OCI-LY7 (cell line): ENCODE measurements around the gene G6PC1. TPM values are rescaled to one million over a fixed set of nuclear protein-coding genes. Genes with fewer than 3 reads are reported as not detected.

Source experiments
- BruUV-seq: library from RNA; stranded (reverse); fragments of 400-500 nt; replicated peaks from 2 replicates; lab custom pipeline; 2021; lab: Mats Ljungman, UMichigan
- CTCF ChIA-PET: fragments of 300-600 bp; sonication (Branson Sonifier 250); formaldehyde crosslinking; loops from one replicate; lab custom pipeline; 2022; ENCODE audit warnings: antibody characterized with exemption; ENCODE audit not compliant: unreplicated experiment; lab: Charles Lee
- POLR2A ChIA-PET: fragments of 300-600 bp; sonication (Branson Sonifier 250); formaldehyde crosslinking; loops from one replicate; lab custom pipeline; 2022; ENCODE audit warnings: antibody characterized with exemption; lab: Charles Lee
- DNase-seq: peaks from one replicate; pipeline ENCODE4 v3.0.0-alpha.2; 2015; ENCODE audit warnings: low spot score
- H2AFZ ChIP-seq: fragments of 200-600 bp; sonication (generic), shearing (Covaris generic); 2 replicates; pipeline ENCODE4 v1.6.1; 2014; ENCODE audit warnings: mild to moderate bottlenecking, antibody characterized with exemption, low read length, moderate library complexity
- H3K27ac ChIP-seq: fragments of 200-600 bp; sonication (generic); 2 replicates; pipeline ENCODE4 v1.5.1; 2014; ENCODE audit warnings: mixed run types, low read depth, mild to moderate bottlenecking, moderate library complexity, low read length, inconsistent platforms; ENCODE audit not compliant: poor library complexity, severe bottlenecking
- H3K36me3 ChIP-seq: fragments of 200-600 bp; sonication (generic); 2 replicates; pipeline ENCODE4 v1.6.1; 2014; ENCODE audit warnings: mild to moderate bottlenecking, antibody characterized with exemption, low read length, moderate library complexity, mixed read lengths; ENCODE audit not compliant: insufficient read depth
- H3K4me1 ChIP-seq: fragments of 200-600 bp; sonication (generic); 2 replicates; pipeline ENCODE4 v1.5.1; 2014; ENCODE audit warnings: mild to moderate bottlenecking, low read length; ENCODE audit not compliant: insufficient read depth, poor library complexity, severe bottlenecking
- H3K4me2 ChIP-seq: fragments of 200-600 bp; sonication (generic); 2 replicates; pipeline ENCODE4 v1.6.1; 2014; ENCODE audit warnings: mild to moderate bottlenecking, low read length
- H3K4me3 ChIP-seq: fragments of 200-600 bp; sonication (generic); 2 replicates; pipeline ENCODE4 v1.5.1; 2014; ENCODE audit warnings: mild to moderate bottlenecking, low read depth, low read length; ENCODE audit not compliant: poor library complexity, severe bottlenecking
- H3K79me2 ChIP-seq: fragments of 200-600 bp; sonication (generic); 2 replicates; pipeline ENCODE4 v1.6.1; 2016; ENCODE audit warnings: low read depth, mild to moderate bottlenecking, low read length, moderate library complexity, mixed read lengths; ENCODE audit not compliant: insufficient read depth
- H3K9me2 ChIP-seq: fragments of 200-600 bp; sonication (generic); 2 replicates; pipeline ENCODE4 v1.6.1; 2016; ENCODE audit warnings: mild to moderate bottlenecking, low read length, mixed read lengths; ENCODE audit not compliant: insufficient read depth
- H3K9me3 ChIP-seq: fragments of 200-600 bp; sonication (generic); 2 replicates; pipeline ENCODE4 v1.6.1; 2014; ENCODE audit warnings: mild to moderate bottlenecking, mixed run types, low read length, mixed read lengths
- H4K20me1 ChIP-seq: fragments of 200-600 bp; sonication (generic); 2 replicates; pipeline ENCODE4 v1.6.1; 2014; ENCODE audit warnings: mild to moderate bottlenecking, antibody characterized with exemption, low read length, moderate library complexity, mixed read lengths; ENCODE audit not compliant: insufficient read depth
- EZH2phosphoT487 ChIP-seq: fragments of 200-600 bp; sonication (generic); IDR thresholded peaks from 2 replicates; pipeline ENCODE4 v1.6.1; 2018; ENCODE audit warnings: low read depth, borderline replicate concordance, mild to moderate bottlenecking, mixed run types, antibody characterized with exemption, low read length, moderate library complexity, mixed read lengths
- intact Hi-C: fragments of 100-400 bp; cut with micrococcal nuclease; formaldehyde crosslinking; loops from one replicate; pipeline ENCODE4 v1.10.0; 2022; ENCODE audit not compliant: unreplicated experiment
- small RNA-seq: library from RNA; depleted of rRNA; stranded (forward); fragments of <200 nt; gene quantifications from one replicate; pipeline ENCODE3, GENCODE V24; 2014
- total RNA-seq, 2 experiments: library from RNA; depleted of rRNA in 1 of 2; stranded (reverse); fragments of >200 nt in 1 of 2; shearing (Covaris generic) in 1 of 2; gene quantifications; 2 replicates each; pipeline ENCODE4 v1.2.3, GENCODE V29; 2014 to 2022
- TF ChIP-seq, protein P1 (sequence below): fragments of 200-600 bp; sonication (generic); conservative IDR thresholded peaks from 2 replicates; pipeline ENCODE4 v1.5.1; 2014; ENCODE audit warnings: mild to moderate bottlenecking, antibody characterized with exemption, low read length, moderate library complexity, mixed read lengths

G6PC1 gene
- total RNA-seq, 2 experiments from 2014 or later: 1.1 to 1.9 TPM

GRCh38 chr17:42950044-42950783 lies 49.6 kb downstream of the G6PC1 start:
- no peaks in the 10 kb centered on the region for H3K9me2 ChIP-seq
- H4K20me1 ChIP-seq: no peaks in the 10 kb centered on the region
- intact Hi-C loops: no loop called here
- no peaks in the 10 kb centered on the region for H3K9me3 ChIP-seq
- no peak for DNase-seq
- H3K4me3 ChIP-seq: no peak overlapping the region
- ChIA-PET CTCF (no interaction called here), POLR2A (no interaction called here)
- H3K4me1 ChIP-seq: no peaks in the 10 kb centered on the region
- no peak overlapping the region for H3K4me2 ChIP-seq
- no peak overlapping the region for H2AFZ ChIP-seq
- no peak overlapping the region for H3K27ac ChIP-seq
- BruUV-seq: no TSS peak
- no peaks in the 10 kb centered on the region for H3K79me2 ChIP-seq
- TF ChIP-seq, protein P1, sequence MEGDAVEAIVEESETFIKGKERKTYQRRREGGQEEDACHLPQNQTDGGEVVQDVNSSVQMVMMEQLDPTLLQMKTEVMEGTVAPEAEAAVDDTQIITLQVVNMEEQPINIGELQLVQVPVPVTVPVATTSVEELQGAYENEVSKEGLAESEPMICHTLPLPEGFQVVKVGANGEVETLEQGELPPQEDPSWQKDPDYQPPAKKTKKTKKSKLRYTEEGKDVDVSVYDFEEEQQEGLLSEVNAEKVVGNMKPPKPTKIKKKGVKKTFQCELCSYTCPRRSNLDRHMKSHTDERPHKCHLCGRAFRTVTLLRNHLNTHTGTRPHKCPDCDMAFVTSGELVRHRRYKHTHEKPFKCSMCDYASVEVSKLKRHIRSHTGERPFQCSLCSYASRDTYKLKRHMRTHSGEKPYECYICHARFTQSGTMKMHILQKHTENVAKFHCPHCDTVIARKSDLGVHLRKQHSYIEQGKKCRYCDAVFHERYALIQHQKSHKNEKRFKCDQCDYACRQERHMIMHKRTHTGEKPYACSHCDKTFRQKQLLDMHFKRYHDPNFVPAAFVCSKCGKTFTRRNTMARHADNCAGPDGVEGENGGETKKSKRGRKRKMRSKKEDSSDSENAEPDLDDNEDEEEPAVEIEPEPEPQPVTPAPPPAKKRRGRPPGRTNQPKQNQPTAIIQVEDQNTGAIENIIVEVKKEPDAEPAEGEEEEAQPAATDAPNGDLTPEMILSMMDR: no peak
- TF ChIP-seq EZH2phosphoT487: no peak
- H3K36me3 ChIP-seq: peaks cover 53% of the 10 kb centered on the region

Small RNA genes lying within 50 kb of the gene (small RNA-seq; reads per million reads assigned to genes)
- gene RF00561 (not detected), gene RNU6-287P (not detected)

Other genes starting within 250 kb of the G6PC1 start
- gene TUBG2, start 241.5 kb upstream of the G6PC1 start, total RNA-seq (2014; rRNA removed; shearing (Covaris generic)): 5.5 and 10.4 TPM in 2 replicates
- gene TUBG2, start 241.5 kb upstream of the G6PC1 start, total RNA-seq (2022): 22.5 and 23.4 TPM in 2 replicates
- gene PLEKHH3, start 223.8 kb upstream of the G6PC1 start, total RNA-seq (2014; rRNA removed; shearing (Covaris generic)): 17.0 and 24.4 TPM in 2 replicates
- 42.9 and 47.5 TPM in 2 replicates for gene PLEKHH3, start 223.8 kb upstream of the G6PC1 start, total RNA-seq (2022)
- gene CCR10, start 219.0 kb upstream of the G6PC1 start, total RNA-seq (2014; rRNA removed; shearing (Covaris generic)): 0.82 and 1.0 TPM in 2 replicates
- gene CCR10, start 219.0 kb upstream of the G6PC1 start, total RNA-seq (2022): 2.0 and 3.3 TPM in 2 replicates
- 0.95 and 1.0 TPM in 2 replicates for gene CNTNAP1, start 218.3 kb upstream of the G6PC1 start, total RNA-seq (2014; rRNA removed; shearing (Covaris generic))
- gene CNTNAP1, start 218.3 kb upstream of the G6PC1 start, total RNA-seq (2022): 6.8 TPM in 2 replicates
- 56.6 and 57.1 TPM in 2 replicates for gene EZH1, start 155.8 kb upstream of the G6PC1 start, total RNA-seq (2014; rRNA removed; shearing (Covaris generic))
- 62.4 and 84.4 TPM in 2 replicates for gene EZH1, start 155.8 kb upstream of the G6PC1 start, total RNA-seq (2022)
- gene RAMP2, start 139.6 kb upstream of the G6PC1 start, total RNA-seq (2014; rRNA removed; shearing (Covaris generic)): not detected in 2 replicates
- not detected in 2 replicates for gene RAMP2, start 139.6 kb upstream of the G6PC1 start, total RNA-seq (2022)
- gene VPS25, start 127.3 kb upstream of the G6PC1 start, total RNA-seq (2014; rRNA removed; shearing (Covaris generic)): 70.7 and 78.4 TPM in 2 replicates
- gene VPS25, start 127.3 kb upstream of the G6PC1 start, total RNA-seq (2022): 83.9 and 84.1 TPM in 2 replicates
- gene WNK4, start 120.2 kb upstream of the G6PC1 start, total RNA-seq (2014; rRNA removed; shearing (Covaris generic)): 1.2 and 2.4 TPM in 2 replicates
- 8.3 and 10.9 TPM in 2 replicates for gene WNK4, start 120.2 kb upstream of the G6PC1 start, total RNA-seq (2022)
- gene COA3, start 102.1 kb upstream of the G6PC1 start, total RNA-seq (2014; rRNA removed; shearing (Covaris generic)): 36.6 and 38.2 TPM in 2 replicates
- 32.1 and 34.9 TPM in 2 replicates for gene COA3, start 102.1 kb upstream of the G6PC1 start, total RNA-seq (2022)
- 0.06 TPM in 1 of 2 replicates, not detected in the other for gene CNTD1, start 101.9 kb upstream of the G6PC1 start, total RNA-seq (2014; rRNA removed; shearing (Covaris generic))
- gene CNTD1, start 101.9 kb upstream of the G6PC1 start, total RNA-seq (2022): not detected in 2 replicates
- 75.7 and 103 TPM in 2 replicates for gene BECN1, start 76.5 kb upstream of the G6PC1 start, total RNA-seq (2014; rRNA removed; shearing (Covaris generic))
- gene BECN1, start 76.5 kb upstream of the G6PC1 start, total RNA-seq (2022): 73.2 and 78.8 TPM in 2 replicates
- gene PSME3, start 67.4 kb upstream of the G6PC1 start, total RNA-seq (2014; rRNA removed; shearing (Covaris generic)): 80.3 and 81.9 TPM in 2 replicates
- 122 and 167 TPM in 2 replicates for gene PSME3, start 67.4 kb upstream of the G6PC1 start, total RNA-seq (2022)
- gene AOC2, start 56.2 kb upstream of the G6PC1 start, total RNA-seq (2014; rRNA removed; shearing (Covaris generic)): 2.0 and 3.3 TPM in 2 replicates
- 5.0 and 5.4 TPM in 2 replicates for gene AOC2, start 56.2 kb upstream of the G6PC1 start, total RNA-seq (2022)
- 0.23 and 0.73 TPM in 2 replicates for gene AOC3, start 49.6 kb upstream of the G6PC1 start, total RNA-seq (2014; rRNA removed; shearing (Covaris generic))
- gene AOC3, start 49.6 kb upstream of the G6PC1 start, total RNA-seq (2022): 2.5 and 3.6 TPM in 2 replicates
- 24.0 and 26.9 TPM in 2 replicates for gene AARSD1, start 63.7 kb downstream of the G6PC1 start, total RNA-seq (2014; rRNA removed; shearing (Covaris generic))
- gene AARSD1, start 63.7 kb downstream of the G6PC1 start, total RNA-seq (2022): 31.0 and 31.7 TPM in 2 replicates
- gene PTGES3L, start 79.3 kb downstream of the G6PC1 start, total RNA-seq (2014; rRNA removed; shearing (Covaris generic)): 0.13 TPM in 1 of 2 replicates, not detected in the other
- 0.68 and 2.1 TPM in 2 replicates for gene PTGES3L, start 79.3 kb downstream of the G6PC1 start, total RNA-seq (2022)
- 11.1 and 12.1 TPM in 2 replicates for gene RUNDC1, start 79.8 kb downstream of the G6PC1 start, total RNA-seq (2014; rRNA removed; shearing (Covaris generic))
- gene RUNDC1, start 79.8 kb downstream of the G6PC1 start, total RNA-seq (2022): 18.6 and 22.5 TPM in 2 replicates
- 1,550 and 2,299 TPM in 2 replicates for gene RPL27, start 97.6 kb downstream of the G6PC1 start, total RNA-seq (2014; rRNA removed; shearing (Covaris generic))
- gene RPL27, start 97.6 kb downstream of the G6PC1 start, total RNA-seq (2022): 1,241 and 1,313 TPM in 2 replicates
- gene IFI35, start 106.0 kb downstream of the G6PC1 start, total RNA-seq (2014; rRNA removed; shearing (Covaris generic)): 3.8 and 6.3 TPM in 2 replicates
- gene IFI35, start 106.0 kb downstream of the G6PC1 start, total RNA-seq (2022): 8.6 and 10.6 TPM in 2 replicates
- 26.2 and 33.1 TPM in 2 replicates for gene VAT1, start 121.6 kb downstream of the G6PC1 start, total RNA-seq (2014; rRNA removed; shearing (Covaris generic))
- gene VAT1, start 121.6 kb downstream of the G6PC1 start, total RNA-seq (2022): 51.3 and 65.3 TPM in 2 replicates
- gene RND2, start 124.4 kb downstream of the G6PC1 start, total RNA-seq (2014; rRNA removed; shearing (Covaris generic)): not detected in 2 replicates
- gene RND2, start 124.4 kb downstream of the G6PC1 start, total RNA-seq (2022): 0.30 TPM in 1 of 2 replicates, not detected in the other
- 112 and 134 TPM in 2 replicates for gene BRCA1, start 224.6 kb downstream of the G6PC1 start, total RNA-seq (2014; rRNA removed; shearing (Covaris generic))
- gene BRCA1, start 224.6 kb downstream of the G6PC1 start, total RNA-seq (2022): 130 and 135 TPM in 2 replicates